Measurements from ENCODE around the gene TRIM10. TPM values are rescaled to one million over a fixed set of nuclear protein-coding genes. Genes with fewer than 3 reads are reported as not detected.

Gene TRIM10
- polyA plus RNA-seq, 1 experiment = not detected

GRCh38 chr6:30184417-30185031, 23.5 kb upstream of the TRIM10 start:
- no peak for DNase-seq (ENCODE audit: low read depth)
- no peak overlapping the region for H3K4me3 ChIP-seq (ENCODE audit: low read depth, low read length)
- POLR2A ChIA-PET = no interaction called here
- H3K27me3 ChIP-seq (ENCODE audit: control insufficient read depth, insufficient read depth, low read length) = no peaks in the 10 kb centered on the region
- peaks cover 13% of the 10 kb centered on the region for H3K36me3 ChIP-seq (ENCODE audit: control insufficient read depth, insufficient read depth, low read length)
- CTCF ChIA-PET = interaction anchor here (0.6 to 1.4 kb wide), 2 partner anchors 14 to 85 kb away, joined by 3 read pairs; no protein-coding TSS in a partner anchor
- TF ChIP-seq CTCF (IDR thresholded peaks at IDR 0.05; ENCODE audit: insufficient read depth, low read depth, low read length) = no peak

- Histone ChIP-seq H3K4me3 (ENCODE audit: low read depth, low read length) (no peak overlapping the region), H3K27me3 (ENCODE audit: control insufficient read depth, insufficient read depth, low read length) (peaks cover 4% of the 10 kb centered on the region), H3K36me3 (ENCODE audit: control insufficient read depth, insufficient read depth, low read length) (peaks cover 3% of the 10 kb centered on the region)
- POLR2A ChIA-PET = no interaction called here
- no peak for TF ChIP-seq CTCF (IDR thresholded peaks at IDR 0.05; ENCODE audit: insufficient read depth, low read depth, low read length)
- CTCF ChIA-PET = interaction anchor here (1.2 kb wide), 1 partner anchor 9 kb away, joined by 5 read pairs; no protein-coding TSS in a partner anchor
- no peak for DNase-seq (ENCODE audit: low read depth)
Measured at GRCh38 chr6:30180145-30180544, 19.1 kb upstream of the TRIM10 start.

GRCh38 chr6:30178837-30179236, 17.8 kb upstream of the TRIM10 start:
- no peaks in the 10 kb centered on the region for H3K36me3 ChIP-seq (ENCODE audit: control insufficient read depth, insufficient read depth, low read length)

GRCh38 chr6:30175765-30176164, 14.8 kb upstream of the TRIM10 start:
- H3K27me3 ChIP-seq (ENCODE audit: control insufficient read depth, insufficient read depth, low read length) = peaks cover 21% of the 10 kb centered on the region
- POLR2A ChIA-PET = no interaction called here
- CTCF ChIA-PET = interaction anchor here (1.1 to 1.3 kb wide), 2 partner anchors 72 to 526 kb away, joined by 3 to 6 read pairs; no protein-coding TSS in a partner anchor

More at GRCh38 chr6:30178837-30179236, 17.8 kb upstream of the TRIM10 start:
- Histone ChIP-seq H3K4me3 (ENCODE audit: low read depth, low read length) (no peak overlapping the region), H3K27me3 (ENCODE audit: control insufficient read depth, insufficient read depth, low read length) (peaks cover 6% of the 10 kb centered on the region)
- POLR2A ChIA-PET = no interaction called here
- no peak for TF ChIP-seq CTCF (IDR thresholded peaks at IDR 0.05; ENCODE audit: insufficient read depth, low read depth, low read length)
- CTCF ChIA-PET = no interaction called here
- no peak for DNase-seq (ENCODE audit: low read depth)

GRCh38 chr6:30172681-30173080, 11.7 kb upstream of the TRIM10 start:
- peaks cover 33% of the 10 kb centered on the region for H3K27me3 ChIP-seq (ENCODE audit: control insufficient read depth, insufficient read depth, low read length)
- H3K4me3 ChIP-seq (ENCODE audit: low read depth, low read length) = no peak overlapping the region
- no peaks in the 10 kb centered on the region for H3K36me3 ChIP-seq (ENCODE audit: control insufficient read depth, insufficient read depth, low read length)
- DNase-seq (ENCODE audit: low read depth) = no peak
- POLR2A ChIA-PET = no interaction called here
- TF ChIP-seq CTCF (IDR thresholded peaks at IDR 0.05; ENCODE audit: insufficient read depth, low read depth, low read length) = no peak
- CTCF ChIA-PET = interaction anchor here (2.3 kb wide), 1 partner anchor 42 kb away, joined by 7 read pairs; no protein-coding TSS in a partner anchor

More at GRCh38 chr6:30175765-30176164, 14.8 kb upstream of the TRIM10 start:
- no peaks in the 10 kb centered on the region for H3K36me3 ChIP-seq (ENCODE audit: control insufficient read depth, insufficient read depth, low read length)
- H3K4me3 ChIP-seq (ENCODE audit: low read depth, low read length) = no peak overlapping the region
- no peak for TF ChIP-seq CTCF (IDR thresholded peaks at IDR 0.05; ENCODE audit: insufficient read depth, low read depth, low read length)
- no peak for DNase-seq (ENCODE audit: low read depth)
